ENCODE results near the gene SOWAHA.

Gene SOWAHA

DNA sequence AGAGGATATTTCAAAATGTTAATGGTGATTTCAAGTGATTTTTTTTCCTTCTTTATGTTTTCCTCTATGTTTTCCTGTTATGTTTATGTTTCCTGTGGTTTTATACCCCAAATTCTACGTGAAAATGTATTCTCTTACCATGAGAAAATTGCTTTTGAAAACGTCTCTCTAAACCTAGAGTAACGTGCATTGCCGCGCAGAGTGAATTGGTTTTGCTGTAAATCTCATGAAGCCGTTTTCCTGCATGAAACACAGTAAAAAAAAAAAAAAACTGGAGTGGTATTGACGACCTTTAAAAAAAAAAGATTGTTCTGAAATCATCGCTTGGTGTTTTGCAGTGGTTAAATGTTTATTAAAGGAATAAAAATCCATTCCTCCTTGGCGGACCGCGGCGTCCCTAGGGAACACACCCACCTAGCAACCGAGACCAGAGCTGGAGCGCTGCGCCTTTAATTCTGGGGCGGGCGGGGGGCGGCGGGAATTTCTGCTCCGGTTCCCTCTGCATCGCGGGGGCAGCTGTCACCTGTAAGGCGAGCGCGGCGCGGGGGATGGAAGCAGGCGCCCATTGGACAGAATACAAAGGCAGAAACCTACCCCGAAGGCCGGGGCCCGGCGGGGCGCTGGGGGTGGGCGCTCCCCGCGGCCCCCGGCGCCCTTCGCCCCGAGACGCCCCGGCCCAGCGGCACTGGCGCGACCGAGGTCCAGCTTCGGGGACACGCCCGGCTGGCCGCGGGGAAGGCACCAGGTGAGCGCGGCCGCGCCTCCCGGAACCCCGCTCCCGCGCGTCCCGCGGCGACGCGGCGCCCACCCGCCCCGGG lies at the start of gene SOWAHA:
Gene SOWAHA, plus strand, starts transcription at position 522 of the 818 bp plus-strand sequence. CDS start 320 bp downstream, outside the sequence.
- Histone ChIP-seq H3K4me1 (ENCODE audit: control insufficient read depth in 1 of 2, insufficient read depth in 2 of 2, low read length in 2 of 2) (peaks cover 3 to 8% of the 10 kb centered on the region in 2 donors), H3K4me3 (ENCODE audit: low read depth in 1 of 2, low read length in 2 of 2) (peak within 1 kb of the TSS in 1 of 2 donors; percentile 54), H3K27me3 (ENCODE audit: low read depth, low read length) (peaks cover 11% of the 10 kb centered on the region), H3K36me3 (ENCODE audit: control insufficient read depth in 1 of 2, insufficient read depth in 2 of 2, low read length in 2 of 2) (no peaks in the 10 kb centered on the region), H3K27ac (ENCODE audit: low read length) (no peak within 1 kb of the TSS), H3K9me3 (ENCODE audit: control insufficient read depth in 1 of 2, low read length in 2 of 2) (no peaks in the 10 kb centered on the region)

DNA sequence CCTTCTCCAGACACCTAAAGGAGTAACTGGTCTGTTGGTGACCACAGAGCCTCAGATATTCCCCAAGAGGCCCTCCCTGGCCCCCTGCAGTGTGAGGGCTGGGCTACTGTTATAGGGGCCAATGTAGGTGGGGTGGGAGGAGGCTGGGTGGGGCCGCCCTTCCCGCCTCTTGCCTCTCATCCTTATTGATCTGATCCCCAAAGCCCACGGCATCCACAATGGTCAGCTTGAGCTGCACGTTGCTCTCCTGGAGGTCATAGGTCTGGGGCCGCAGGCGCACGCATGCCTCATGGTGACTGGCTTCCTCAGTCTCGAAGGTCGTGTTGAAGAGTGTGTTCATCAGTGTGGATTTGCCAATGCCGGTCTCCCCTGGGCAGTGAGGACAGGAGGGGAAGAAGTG lies 49.1 kb upstream of the SOWAHA start:
- no peak overlapping the region for H3K27ac ChIP-seq (ENCODE audit: low read length)
- no peaks in the 10 kb centered on the region for H3K9me3 ChIP-seq (ENCODE audit: control insufficient read depth in 1 of 2, low read length in 2 of 2)
- peaks cover 8 to 18% of the 10 kb centered on the region in 2 donors for H3K4me1 ChIP-seq (ENCODE audit: control insufficient read depth in 1 of 2, insufficient read depth in 2 of 2, low read length in 2 of 2)
- no peak overlapping the region for H3K4me3 ChIP-seq (ENCODE audit: low read depth in 1 of 2, low read length in 2 of 2)
- no peaks in the 10 kb centered on the region for H3K27me3 ChIP-seq (ENCODE audit: low read depth, low read length)
- peaks cover 27 to 55% of the 10 kb centered on the region in 2 donors for H3K36me3 ChIP-seq (ENCODE audit: control insufficient read depth in 1 of 2, insufficient read depth in 2 of 2, low read length in 2 of 2)

DNA sequence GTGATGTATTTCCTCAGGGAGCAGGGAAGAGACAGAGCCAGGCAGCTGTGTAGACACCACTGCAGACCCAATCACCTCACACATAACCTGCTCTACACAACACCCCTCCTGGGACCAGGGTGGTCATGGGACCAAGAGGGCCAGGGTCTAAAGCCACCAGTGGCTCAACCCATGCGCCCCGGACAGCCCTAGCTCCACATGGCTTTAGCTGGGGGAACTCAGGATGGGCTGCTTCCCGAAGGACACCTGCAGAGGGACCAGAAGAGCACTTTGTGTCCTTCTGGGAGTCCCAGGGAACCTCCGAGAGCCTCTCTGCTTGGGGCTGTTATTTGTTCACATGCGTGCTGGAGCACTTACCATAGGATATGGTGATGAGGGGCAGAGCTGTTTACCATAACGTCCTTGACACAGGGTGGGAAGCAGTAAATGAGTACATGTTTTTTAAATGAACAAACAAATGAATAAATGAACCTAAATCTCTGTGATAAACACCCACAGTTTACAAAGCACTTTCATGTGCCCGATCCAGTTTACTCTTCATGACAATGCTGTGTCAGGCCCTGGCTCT lies 48.3 kb upstream of the SOWAHA start:
- peaks cover 27 to 49% of the 10 kb centered on the region in 2 donors for H3K36me3 ChIP-seq (ENCODE audit: control insufficient read depth in 1 of 2, insufficient read depth in 2 of 2, low read length in 2 of 2)
- no peak overlapping the region for H3K4me3 ChIP-seq (ENCODE audit: low read depth in 1 of 2, low read length in 2 of 2)
- H3K27me3 ChIP-seq (ENCODE audit: low read depth, low read length), result no peaks in the 10 kb centered on the region
- no peak overlapping the region for H3K27ac ChIP-seq (ENCODE audit: low read length)
- H3K9me3 ChIP-seq (ENCODE audit: control insufficient read depth in 1 of 2, low read length in 2 of 2), result no peaks in the 10 kb centered on the region
- peaks cover 8 to 18% of the 10 kb centered on the region in 2 donors for H3K4me1 ChIP-seq (ENCODE audit: control insufficient read depth in 1 of 2, insufficient read depth in 2 of 2, low read length in 2 of 2)

DNA sequence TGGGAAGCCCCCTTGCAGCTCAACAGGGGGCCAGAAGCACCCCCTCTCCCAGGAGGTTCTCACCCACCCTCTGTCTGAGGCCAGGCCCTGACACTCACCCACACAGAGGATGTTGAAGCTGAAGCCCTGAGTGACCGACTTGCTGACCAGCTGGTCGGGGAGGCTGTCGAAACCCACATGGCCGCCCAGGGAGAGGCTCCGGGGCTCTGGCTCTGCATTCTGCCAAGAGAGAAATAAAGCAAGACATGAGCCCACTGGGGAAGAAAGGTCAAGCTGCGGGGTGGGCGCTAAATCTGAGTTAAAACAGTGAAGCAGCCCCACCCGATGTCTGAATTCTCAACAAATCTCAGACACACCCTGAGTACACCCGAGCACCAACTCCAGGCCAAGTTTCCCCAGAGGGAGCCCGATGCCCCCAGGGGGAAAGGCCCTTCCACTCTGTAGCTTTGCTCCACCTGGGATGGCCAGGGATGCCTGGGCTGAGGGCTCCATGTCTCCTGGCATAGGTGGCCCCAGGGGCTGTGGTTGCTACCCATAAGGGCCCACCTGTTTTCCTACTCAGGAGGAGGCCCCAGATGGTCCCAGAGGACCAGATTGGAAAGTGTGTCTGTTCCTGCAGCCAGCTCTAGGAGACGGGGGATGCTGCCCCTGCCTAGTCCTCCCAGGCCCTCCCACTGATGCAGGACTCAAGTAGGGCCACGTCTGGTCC lies 47.6 kb upstream of the SOWAHA start:
- H3K4me3 ChIP-seq (ENCODE audit: low read depth in 1 of 2, low read length in 2 of 2), result no peak overlapping the region
- H3K4me1 ChIP-seq (ENCODE audit: control insufficient read depth in 1 of 2, insufficient read depth in 2 of 2, low read length in 2 of 2), result peaks cover 8 to 18% of the 10 kb centered on the region in 2 donors
- H3K36me3 ChIP-seq (ENCODE audit: control insufficient read depth in 1 of 2, insufficient read depth in 2 of 2, low read length in 2 of 2), result peaks cover 23 to 42% of the 10 kb centered on the region in 2 donors
- H3K27me3 ChIP-seq (ENCODE audit: low read depth, low read length), result no peaks in the 10 kb centered on the region
- no peak overlapping the region for H3K27ac ChIP-seq (ENCODE audit: low read length)
- H3K9me3 ChIP-seq (ENCODE audit: control insufficient read depth in 1 of 2, low read length in 2 of 2), result no peaks in the 10 kb centered on the region

DNA sequence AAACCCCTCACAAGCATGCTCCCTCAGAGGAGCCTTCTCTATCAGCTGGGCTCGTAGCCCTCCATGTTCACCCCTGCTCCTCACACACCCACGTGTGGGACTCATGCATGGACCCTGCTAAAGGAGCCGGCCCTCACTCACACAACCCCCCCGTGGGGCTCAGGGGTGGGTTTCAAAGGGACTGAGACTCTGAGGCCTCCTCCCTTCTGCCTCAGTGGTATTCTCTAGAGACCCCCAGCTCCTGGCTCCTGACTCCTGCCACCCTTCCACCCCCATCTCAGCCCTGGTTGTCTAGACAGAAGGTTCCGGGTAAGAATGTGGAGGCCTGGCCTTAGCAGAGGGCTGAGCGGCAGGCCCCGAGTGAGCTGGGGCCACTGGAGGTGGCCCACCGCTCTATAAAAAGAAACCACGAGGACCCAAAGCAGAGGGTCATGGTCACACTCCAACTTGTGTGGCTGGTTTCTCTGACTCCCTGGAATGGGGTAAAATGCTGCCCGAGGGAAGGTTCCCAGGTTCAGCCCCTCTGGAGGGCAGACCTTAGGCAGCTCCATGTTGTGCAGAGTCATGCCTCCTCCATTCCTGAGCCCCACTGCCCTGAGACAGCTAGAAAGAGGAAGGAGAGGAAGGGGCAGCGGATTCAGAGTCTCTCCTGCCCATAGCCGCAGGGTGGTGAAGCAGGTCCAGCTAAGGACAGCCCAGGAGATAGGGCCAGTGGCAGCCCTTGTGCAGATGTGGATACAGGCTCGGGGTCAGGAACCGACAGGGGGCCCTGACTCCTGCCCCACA lies 46.9 kb upstream of the SOWAHA start:
- H3K36me3 ChIP-seq (ENCODE audit: control insufficient read depth in 1 of 2, insufficient read depth in 2 of 2, low read length in 2 of 2), result peaks cover 19 to 35% of the 10 kb centered on the region in 2 donors
- H3K4me3 ChIP-seq (ENCODE audit: low read depth in 1 of 2, low read length in 2 of 2), result no peak overlapping the region
- no peaks in the 10 kb centered on the region for H3K9me3 ChIP-seq (ENCODE audit: control insufficient read depth in 1 of 2, low read length in 2 of 2)
- peaks cover 11 to 18% of the 10 kb centered on the region in 2 donors for H3K4me1 ChIP-seq (ENCODE audit: control insufficient read depth in 1 of 2, insufficient read depth in 2 of 2, low read length in 2 of 2)
- no peak overlapping the region for H3K27ac ChIP-seq (ENCODE audit: low read length)
- no peaks in the 10 kb centered on the region for H3K27me3 ChIP-seq (ENCODE audit: low read depth, low read length)

DNA sequence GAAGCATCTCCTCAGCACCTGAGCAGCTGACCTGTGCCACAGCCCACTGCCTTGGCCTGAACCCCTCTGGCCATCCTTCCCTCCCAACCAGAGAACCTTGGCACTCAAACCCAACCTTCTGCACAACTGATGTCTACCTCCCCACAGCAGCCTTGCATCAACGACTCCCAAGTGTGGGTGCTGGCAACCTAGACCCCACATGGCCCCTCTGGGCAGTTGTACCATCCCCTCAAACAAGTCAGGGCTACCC lies 46.4 kb upstream of the SOWAHA start:
- no peak overlapping the region for H3K4me3 ChIP-seq (ENCODE audit: low read depth in 1 of 2, low read length in 2 of 2)
- peaks cover 15 to 21% of the 10 kb centered on the region in 2 donors for H3K4me1 ChIP-seq (ENCODE audit: control insufficient read depth in 1 of 2, insufficient read depth in 2 of 2, low read length in 2 of 2)
- no peak overlapping the region for H3K27ac ChIP-seq (ENCODE audit: low read length)
- H3K9me3 ChIP-seq (ENCODE audit: control insufficient read depth in 1 of 2, low read length in 2 of 2), result no peaks in the 10 kb centered on the region
- H3K27me3 ChIP-seq (ENCODE audit: low read depth, low read length), result no peaks in the 10 kb centered on the region
- peaks cover 15 to 30% of the 10 kb centered on the region in 2 donors for H3K36me3 ChIP-seq (ENCODE audit: control insufficient read depth in 1 of 2, insufficient read depth in 2 of 2, low read length in 2 of 2)

DNA sequence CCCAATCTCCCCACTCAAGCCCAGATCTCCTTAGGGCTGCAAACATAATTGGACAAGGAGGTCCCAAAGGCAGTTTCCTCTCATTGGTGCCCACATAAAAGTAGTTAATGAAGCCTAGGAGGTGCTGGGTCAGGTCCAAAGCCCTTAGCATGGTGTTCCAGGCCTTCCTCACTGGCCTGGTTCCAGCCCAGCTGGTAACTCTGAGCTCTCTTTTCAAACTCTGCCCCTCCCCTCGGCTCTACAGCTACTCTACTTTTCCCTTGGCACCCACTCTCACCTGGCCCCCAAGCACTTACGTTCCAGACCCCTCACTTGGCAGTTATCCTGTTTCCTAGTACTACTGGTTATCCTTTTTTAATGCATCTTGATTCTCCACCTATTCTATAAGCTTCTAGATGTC lies 46.0 kb upstream of the SOWAHA start:
- Histone ChIP-seq H3K4me1 (ENCODE audit: control insufficient read depth in 1 of 2, insufficient read depth in 2 of 2, low read length in 2 of 2) (peaks cover 15 to 25% of the 10 kb centered on the region in 2 donors), H3K4me3 (ENCODE audit: low read depth in 1 of 2, low read length in 2 of 2) (no peak overlapping the region)

DNA sequence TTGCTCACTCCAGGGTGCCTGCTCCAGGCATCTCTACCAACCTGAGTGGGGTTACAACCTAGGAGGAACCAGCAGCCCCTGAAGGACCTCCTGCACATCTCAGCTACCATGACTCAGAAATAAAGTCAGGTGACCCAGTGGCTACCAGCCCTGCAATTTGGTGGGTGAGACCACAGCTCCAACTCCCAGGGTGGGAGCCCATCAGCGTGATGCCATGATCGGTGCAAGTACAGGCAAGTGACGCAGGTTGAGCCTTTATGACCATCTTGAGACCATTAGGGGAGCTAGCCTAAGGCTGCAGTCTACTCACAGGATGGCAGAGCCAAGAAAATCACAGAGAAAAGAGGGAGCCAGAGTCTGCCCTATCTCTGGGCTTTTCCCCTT lies 44.6 kb upstream of the SOWAHA start:
- Histone ChIP-seq H3K4me3 (ENCODE audit: low read depth in 1 of 2, low read length in 2 of 2) (no peak overlapping the region), H3K27ac (ENCODE audit: low read length) (no peak overlapping the region), H3K4me1 (ENCODE audit: control insufficient read depth in 1 of 2, insufficient read depth in 2 of 2, low read length in 2 of 2) (peaks cover 15 to 26% of the 10 kb centered on the region in 2 donors), H3K27me3 (ENCODE audit: low read depth, low read length) (no peaks in the 10 kb centered on the region), H3K9me3 (ENCODE audit: control insufficient read depth in 1 of 2, low read length in 2 of 2) (no peaks in the 10 kb centered on the region), H3K36me3 (ENCODE audit: control insufficient read depth in 1 of 2, insufficient read depth in 2 of 2, low read length in 2 of 2) (peaks cover 10 to 18% of the 10 kb centered on the region in 2 donors)

More for the DNA sequence above, 46.0 kb upstream of the SOWAHA start:
- H3K9me3 ChIP-seq (ENCODE audit: control insufficient read depth in 1 of 2, low read length in 2 of 2), result no peaks in the 10 kb centered on the region
- H3K36me3 ChIP-seq (ENCODE audit: control insufficient read depth in 1 of 2, insufficient read depth in 2 of 2, low read length in 2 of 2), result peaks cover 15 to 25% of the 10 kb centered on the region in 2 donors
- no peak overlapping the region for H3K27ac ChIP-seq (ENCODE audit: low read length)
- no peaks in the 10 kb centered on the region for H3K27me3 ChIP-seq (ENCODE audit: low read depth, low read length)

DNA sequence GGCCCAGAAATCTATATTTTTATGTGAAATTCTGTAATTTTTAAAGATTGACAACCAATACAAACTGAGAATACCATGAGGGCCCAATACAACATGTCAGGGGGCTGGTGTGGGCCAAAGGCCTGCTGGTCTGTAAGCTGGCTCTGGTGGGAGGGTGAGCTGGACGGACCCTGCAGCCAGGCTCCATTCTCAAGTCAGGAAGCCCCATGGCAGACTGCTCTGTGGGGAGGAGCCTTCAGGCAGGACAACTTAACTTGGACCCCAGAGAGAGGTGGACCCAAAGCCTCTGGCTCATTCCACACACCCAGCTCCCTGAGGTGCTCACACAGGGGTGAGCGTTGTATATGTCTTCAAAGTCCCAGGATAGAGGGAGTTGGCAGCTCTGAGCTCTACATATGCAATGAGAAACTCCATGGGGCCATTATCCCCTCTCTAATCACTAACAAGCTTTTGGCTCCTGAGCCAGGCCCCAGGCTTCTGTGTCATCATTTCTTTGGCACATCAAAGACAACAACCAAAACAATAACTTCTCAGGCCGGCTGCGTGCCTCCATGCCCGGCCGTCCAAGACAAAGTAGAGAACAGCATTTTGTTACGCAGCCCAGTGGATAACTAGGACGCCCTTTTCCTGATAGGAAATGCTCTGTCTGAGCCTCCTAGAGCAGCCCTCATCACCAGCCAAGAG lies 42.5 kb upstream of the SOWAHA start:
- Histone ChIP-seq H3K4me3 (ENCODE audit: low read depth in 1 of 2, low read length in 2 of 2) (no peak overlapping the region), H3K27ac (ENCODE audit: low read length) (no peak overlapping the region), H3K36me3 (ENCODE audit: control insufficient read depth in 1 of 2, insufficient read depth in 2 of 2, low read length in 2 of 2) (no peaks in the 10 kb centered on the region), H3K9me3 (ENCODE audit: control insufficient read depth in 1 of 2, low read length in 2 of 2) (no peaks in the 10 kb centered on the region), H3K4me1 (ENCODE audit: control insufficient read depth in 1 of 2, insufficient read depth in 2 of 2, low read length in 2 of 2) (peaks cover 22 to 38% of the 10 kb centered on the region in 2 donors), H3K27me3 (ENCODE audit: low read depth, low read length) (no peaks in the 10 kb centered on the region)

DNA sequence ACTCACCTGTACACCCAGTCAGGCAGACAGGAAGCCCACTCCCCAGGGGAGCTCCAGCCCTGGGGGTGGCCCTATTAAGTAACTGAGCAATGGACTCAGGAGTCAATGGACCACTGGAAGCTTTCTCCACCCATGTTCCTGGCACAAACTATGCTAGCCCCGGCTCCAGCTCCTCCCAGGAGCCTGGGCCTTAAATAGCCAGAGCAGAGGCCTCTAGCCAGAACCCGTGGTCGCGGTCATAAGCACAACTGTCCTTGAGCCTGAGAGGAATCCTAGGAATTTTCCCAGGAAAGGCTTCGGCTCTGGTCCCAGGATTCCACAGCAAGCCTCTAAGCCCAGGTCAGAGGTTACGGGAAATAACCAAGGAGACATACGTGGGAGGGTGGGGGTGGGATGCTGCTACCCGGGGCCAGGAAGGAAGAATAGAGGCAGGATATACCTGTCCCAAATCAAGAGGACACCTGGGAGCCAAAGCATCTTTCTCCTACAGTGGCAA lies 41.6 kb upstream of the SOWAHA start:
- H3K36me3 ChIP-seq (ENCODE audit: control insufficient read depth in 1 of 2, insufficient read depth in 2 of 2, low read length in 2 of 2), result no peaks in the 10 kb centered on the region
- H3K27ac ChIP-seq (ENCODE audit: low read length), result no peak overlapping the region
- no peak overlapping the region for H3K4me3 ChIP-seq (ENCODE audit: low read depth in 1 of 2, low read length in 2 of 2)
- no peaks in the 10 kb centered on the region for H3K9me3 ChIP-seq (ENCODE audit: control insufficient read depth in 1 of 2, low read length in 2 of 2)
- peaks cover 26 to 39% of the 10 kb centered on the region in 2 donors for H3K4me1 ChIP-seq (ENCODE audit: control insufficient read depth in 1 of 2, insufficient read depth in 2 of 2, low read length in 2 of 2)
- no peaks in the 10 kb centered on the region for H3K27me3 ChIP-seq (ENCODE audit: low read depth, low read length)
